Stimulated activated CD4-positive, alpha-beta T cell treated with anti-CD3 and anti-CD28 coated beads, Interleukin-4, amount 100 ng/mL, for 48 hours (primary cell): ENCODE results near the gene SH3GLB2.

Source experiments
- DNase-seq, 2 donors: peaks; one replicate each; pipeline ENCODE4 v3.0.0-alpha.2; 2020; ENCODE audit warnings: low read depth in 2 of 2

The SH3GLB2 gene

GRCh38 chr9:129028192-129028966 lies at the start of gene SH3GLB2:
TSS of gene SH3GLB2 (minus strand) at chr9:129028331. CDS start at chr9:129028154, 177 bp downstream.
- peak; percentile 90 to 99 for DNase-seq

- DNase-seq, result no peak
Measured at GRCh38 chr9:129077236-129077635, 49.1 kb upstream of the SH3GLB2 start.

GRCh38 chr9:129076640-129077037 lies 48.5 kb upstream of the SH3GLB2 start:
- DNase-seq, result no peak

DNA sequence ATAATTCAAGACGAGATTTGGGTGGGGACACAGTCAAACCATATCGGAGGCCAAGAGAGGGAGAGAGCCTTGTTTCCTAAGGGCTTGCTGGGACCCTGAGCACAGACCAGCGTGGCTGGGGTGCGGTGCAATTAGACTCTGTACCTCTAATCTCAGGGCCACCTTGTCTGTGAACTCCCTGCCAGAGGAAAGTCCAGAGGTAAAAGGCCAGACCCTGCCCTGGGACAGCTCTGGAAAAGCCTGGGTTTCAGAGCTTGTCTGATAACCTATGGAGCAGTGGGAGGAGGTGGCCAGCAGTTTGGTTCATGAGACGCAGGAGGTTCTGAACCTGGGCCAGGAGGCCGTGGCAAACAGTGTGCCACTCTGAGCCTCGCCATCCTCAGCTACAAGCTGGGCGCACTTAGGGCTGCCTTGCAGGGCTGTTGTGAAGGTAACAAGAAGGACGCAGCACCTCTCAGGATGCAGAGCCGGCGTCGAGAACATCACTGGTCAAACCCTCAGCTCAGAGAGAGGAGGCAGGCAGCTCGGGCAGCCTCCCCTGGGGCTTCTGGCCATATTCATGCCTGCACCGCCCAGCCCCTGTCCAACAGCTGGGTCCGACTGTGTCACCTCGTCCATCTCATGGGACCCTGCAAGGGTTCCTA lies 48.0 kb upstream of the SH3GLB2 start:
- DNase-seq, result no peak

DNA sequence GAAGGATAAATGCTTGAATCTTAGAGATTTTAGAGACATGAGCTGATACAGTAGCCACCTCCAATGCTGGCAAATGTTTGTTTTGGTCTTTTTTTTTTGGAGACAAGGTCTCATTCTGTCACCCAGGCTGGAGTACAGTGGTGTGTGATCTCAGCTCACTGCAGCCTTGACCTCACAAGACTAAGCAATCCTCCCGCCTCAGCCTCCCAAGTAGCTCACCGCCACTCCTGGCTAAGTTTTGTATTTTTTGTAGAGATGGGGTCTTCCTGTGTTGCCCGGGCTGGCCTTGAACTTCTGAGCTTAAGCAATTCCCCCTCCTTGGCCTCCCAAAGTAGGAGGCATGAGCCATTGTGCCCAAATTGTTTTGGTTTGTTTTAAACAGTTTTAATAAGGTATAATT lies 46.0 kb upstream of the SH3GLB2 start:
- no peak for DNase-seq

DNA sequence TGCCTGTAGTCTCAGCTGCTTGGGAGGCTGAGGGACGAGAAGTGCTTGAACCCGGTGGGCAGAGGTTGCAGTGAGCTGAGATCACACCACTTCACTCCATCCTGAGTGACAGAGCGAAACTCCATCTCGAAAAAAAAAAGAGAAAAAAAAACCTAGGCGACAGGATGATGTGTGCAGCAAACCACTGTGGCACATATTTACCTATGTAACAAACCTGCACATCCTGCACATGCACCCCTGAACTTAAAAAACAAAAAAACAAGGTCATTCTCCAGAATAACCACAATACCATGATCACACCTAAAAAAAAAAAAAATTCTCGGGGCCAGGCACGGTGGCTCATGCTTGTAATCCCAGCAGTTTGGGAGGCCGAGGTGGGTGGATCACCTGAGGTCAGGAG lies 45.3 kb upstream of the SH3GLB2 start:
- DNase-seq, result no peak

- DNase-seq, result no peak
Measured at GRCh38 chr9:129072171-129072570, 44.0 kb upstream of the SH3GLB2 start.

- no peak for DNase-seq
Measured at GRCh38 chr9:129071526-129072126, 43.5 kb upstream of the SH3GLB2 start.

DNA sequence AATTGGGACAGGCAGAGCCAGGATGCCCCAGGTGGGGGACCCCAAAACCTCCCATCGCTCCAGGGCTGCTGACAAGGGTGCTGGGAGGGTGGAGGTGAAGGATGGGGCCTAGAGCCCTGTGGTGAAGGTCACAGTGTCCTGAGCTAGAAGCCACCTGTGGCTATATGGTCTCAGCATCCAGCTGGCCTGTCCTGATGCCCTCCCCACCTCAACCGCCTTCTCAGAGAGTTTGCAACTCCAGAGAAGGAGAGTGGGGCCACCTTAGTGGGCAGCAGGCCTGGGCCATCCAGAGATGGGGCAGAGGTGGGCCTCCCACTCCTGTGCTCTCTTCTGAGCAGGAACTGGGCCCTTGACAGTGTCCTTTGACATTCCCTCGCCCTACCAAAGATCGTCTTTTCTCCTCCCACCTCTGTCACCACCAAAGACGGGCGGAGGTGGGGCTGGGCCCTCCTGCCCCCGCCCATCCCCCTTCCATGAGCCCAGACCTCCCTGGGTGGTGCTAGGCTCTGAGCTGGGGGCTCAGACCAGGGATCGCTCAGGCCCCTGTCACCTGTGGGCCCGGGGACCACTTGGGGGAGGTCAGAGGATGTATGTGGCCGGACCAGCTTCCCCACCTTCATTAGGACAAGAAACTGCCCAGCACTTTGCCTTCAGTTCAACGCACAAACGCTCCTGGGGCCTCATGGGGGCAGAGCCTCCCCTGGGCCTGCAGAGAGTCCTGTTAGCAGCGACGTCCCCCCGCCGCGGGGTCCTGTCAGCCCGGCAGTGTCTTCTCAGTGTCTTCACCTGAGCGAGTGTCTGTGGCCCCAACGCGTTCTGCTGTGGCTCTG lies 42.8 kb upstream of the SH3GLB2 start:
- no peak for DNase-seq

DNA sequence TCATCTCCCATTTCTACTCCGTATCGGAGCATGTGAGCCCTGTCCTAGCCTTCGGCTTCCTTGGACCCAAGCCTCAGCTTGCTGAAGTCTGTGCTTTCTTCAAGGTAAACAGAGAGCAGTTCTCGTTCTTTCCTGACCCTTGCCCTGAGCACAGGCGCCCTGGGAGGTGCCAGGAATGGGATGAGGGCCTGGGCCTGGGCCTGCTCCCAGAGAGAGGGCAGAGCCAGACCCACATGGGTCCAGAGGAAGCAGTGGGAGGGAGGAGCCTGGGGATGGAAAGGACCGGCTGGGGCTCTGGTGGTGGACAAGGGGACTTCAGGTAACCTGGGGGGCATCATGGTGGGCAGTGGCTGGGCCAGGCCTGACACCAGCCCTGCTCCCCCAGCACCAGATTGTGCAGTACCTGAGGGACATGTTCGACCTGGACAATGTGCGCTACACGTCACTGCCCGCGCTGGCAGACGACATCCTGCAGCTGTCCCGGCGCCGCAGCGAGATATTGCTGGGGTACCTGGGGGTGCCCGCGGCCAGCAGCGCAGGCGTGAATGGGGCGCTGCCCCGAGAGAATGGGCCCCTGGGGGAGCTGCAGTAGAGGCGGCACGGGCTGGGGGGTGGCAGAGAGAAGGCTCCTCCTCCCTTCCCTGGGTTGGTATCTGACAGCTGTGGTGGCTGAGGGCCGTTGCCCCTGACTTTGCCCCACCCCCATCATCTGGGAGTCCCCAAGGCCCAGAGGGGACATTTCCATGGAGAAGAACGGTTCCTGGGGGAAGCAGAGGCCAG lies 41.9 kb upstream of the SH3GLB2 start:
- no peak for DNase-seq

GRCh38 chr9:129068990-129069861 lies 41.1 kb upstream of the SH3GLB2 start:
- peak; percentile 19 to 24 for DNase-seq

DNA sequence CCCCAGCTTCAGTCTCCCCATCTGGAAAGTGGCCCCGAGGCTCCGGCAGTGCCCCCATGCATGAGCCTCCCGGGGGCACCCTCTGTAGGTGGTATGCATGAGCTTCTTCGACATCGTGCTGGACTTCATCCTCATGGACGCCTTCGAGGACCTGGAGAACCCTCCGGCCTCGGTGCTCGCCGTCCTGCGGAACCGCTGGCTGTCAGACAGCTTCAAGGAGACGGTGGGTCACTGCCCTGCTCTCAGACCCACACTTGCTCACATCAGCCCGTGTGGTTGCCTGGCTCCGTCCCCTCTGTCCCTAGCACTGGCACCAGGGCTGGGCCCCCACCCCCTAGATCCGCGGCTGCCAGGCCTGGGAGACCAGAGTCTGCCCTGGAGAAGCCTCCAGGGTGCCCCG lies 40.0 kb upstream of the SH3GLB2 start:
- no peak for DNase-seq

- no peak for DNase-seq
Measured at GRCh38 chr9:129064499-129064908, 36.4 kb upstream of the SH3GLB2 start.

DNA sequence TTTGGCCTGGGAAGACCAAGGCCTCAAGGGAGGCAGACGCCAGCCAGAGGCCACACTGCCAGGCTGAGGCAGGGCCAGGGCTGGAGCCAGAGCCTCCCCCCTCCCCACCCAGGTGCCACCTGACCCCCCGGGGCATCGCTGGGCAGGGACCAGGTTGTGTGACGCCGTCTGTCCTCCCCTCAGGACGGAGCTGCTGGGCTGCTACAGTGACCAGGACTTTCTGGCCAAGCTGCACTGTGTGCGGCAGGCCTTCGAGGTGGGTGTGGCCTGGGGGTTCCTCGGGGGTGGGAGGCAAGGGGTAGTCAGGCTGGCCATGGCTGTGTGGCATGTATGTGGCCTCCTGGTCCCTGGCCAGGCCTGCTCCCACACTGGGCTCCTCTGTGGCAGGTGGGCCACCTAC lies 34.9 kb upstream of the SH3GLB2 start:
- DNase-seq, result no peak

GRCh38 chr9:129060991-129061390 lies 32.9 kb upstream of the SH3GLB2 start:
- DNase-seq, result no peak

DNA sequence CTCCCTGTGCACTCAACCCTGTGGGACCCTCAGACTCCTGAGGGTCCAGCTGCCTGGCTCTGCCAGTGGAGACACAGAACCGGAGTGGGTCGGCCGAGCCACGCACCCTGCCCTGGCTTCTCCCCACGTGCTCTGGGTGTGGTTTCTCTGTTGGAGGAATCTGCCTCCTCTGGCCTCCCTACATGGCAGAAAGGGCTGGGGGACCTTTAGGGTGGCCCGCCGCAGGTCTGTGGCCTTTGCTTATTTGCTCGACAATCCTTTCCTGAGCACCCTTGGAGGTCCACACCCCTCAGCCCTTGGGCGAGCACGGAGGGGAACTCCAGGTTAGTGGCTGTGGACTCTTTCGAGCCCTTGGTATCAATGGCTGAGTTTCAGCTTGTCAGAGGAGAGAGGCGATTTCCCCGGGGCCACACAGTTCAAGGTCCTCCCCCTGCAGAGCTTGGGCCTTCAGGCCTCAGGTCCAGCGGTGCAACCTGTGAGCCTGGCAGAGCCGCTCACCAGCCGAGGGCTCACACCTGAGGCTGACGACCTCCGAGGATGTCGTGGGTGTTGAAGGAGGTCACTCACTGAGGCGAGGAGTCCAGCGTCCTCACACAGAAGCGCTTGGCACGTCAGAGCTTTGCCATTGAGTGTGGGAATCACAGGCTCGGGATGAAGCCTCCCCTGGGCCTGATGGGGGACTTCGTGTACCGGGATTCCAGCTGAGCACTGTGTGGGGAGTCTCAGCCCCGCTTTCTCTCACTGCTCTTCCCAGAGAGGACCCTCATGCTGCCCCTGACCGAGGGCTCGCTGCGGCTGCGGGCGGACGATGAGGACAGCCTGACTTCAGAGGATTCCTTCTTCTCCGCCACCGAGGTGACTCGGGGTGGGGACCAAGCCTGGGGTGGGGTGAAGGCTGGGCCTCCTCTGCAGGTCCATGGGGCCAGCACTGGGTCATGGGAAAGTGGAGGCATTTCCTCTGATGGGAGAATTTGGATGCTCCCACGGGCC lies 32.0 kb upstream of the SH3GLB2 start:
- no peak for DNase-seq

- DNase-seq, result no peak
Measured at GRCh38 chr9:129058965-129059795, 31.0 kb upstream of the SH3GLB2 start.

- DNase-seq, result no peak
Measured at GRCh38 chr9:129054163-129054851, 26.2 kb upstream of the SH3GLB2 start.
